ENCODE measurements around the gene DYNC1I1.

Gene DYNC1I1

GRCh38 chr7:95772298-95772770 is at the start of gene DYNC1I1:
Gene DYNC1I1 (plus strand): TSS chr7:95772554. CDS start chr7:95804730, 32,176 bp downstream.
- peak in 1 of 2 experiments; percentile 1 for DNase-seq

GRCh38 chr7:95723583-95724180 is 48.7 kb upstream of the DYNC1I1 start:
- DNase-seq = no peak

GRCh38 chr7:95725205-95725604 is 47.1 kb upstream of the DYNC1I1 start:
- no peak for DNase-seq

GRCh38 chr7:95730493-95731280 is 41.7 kb upstream of the DYNC1I1 start:
- DNase-seq = no peak

DNA sequence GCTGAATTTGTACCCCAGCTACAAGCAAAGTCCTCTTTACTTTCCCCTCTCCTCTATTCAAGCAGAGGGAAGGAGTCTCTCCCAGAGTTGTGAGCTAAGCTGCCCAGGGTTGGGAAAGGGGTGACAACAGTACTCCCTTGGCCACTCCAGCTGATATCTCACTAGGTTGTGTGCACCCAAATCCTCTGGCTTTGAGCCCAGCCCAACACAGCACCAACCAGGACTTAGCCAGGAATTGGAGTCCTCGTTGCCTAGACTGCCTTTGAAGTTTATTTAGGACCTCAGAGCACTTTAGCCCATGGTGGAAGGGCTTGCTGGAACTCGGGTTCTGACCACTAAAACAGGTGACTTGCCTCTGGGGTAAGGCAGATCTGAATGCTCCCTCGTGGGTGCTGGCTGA is 35.7 kb upstream of the DYNC1I1 start:
- DNase-seq = no peak

DNA sequence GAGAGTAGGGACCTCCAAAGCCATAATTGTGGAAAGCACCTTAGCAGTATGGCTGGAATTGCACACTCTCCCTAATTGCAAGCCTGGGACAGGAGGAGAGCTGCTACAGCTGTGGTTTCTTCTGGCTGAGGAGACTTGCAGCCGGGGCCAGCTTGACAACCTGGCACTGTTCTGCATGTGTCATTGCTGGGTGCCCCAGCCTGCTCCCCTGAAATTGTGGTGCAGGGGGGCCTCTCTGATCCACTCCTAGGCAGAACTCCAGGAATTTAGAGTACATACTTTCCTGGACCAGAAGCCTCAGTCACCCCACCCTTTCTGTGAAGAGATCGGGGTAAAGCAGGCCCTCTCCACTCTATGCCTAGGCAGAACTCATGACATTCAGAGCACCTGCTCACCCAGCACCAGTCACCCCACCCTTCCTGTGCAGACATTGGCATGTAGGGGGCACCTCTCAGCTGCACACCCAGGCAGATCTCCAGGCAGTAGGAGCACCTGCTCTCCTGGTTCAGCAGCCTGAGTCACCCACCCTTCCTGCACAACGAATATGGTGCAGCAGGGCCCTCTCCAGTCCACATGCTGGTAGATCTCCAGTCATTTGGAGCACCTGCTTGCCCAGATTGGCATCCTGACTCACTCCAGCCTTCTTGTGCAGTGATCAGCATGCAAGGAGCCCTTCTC is 34.4 kb upstream of the DYNC1I1 start:
- DNase-seq = no peak

GRCh38 chr7:95749044-95749443 is 23.3 kb upstream of the DYNC1I1 start:
- no peak for DNase-seq

- no peak for DNase-seq
Measured at GRCh38 chr7:95749515-95749914, 22.8 kb upstream of the DYNC1I1 start.

GRCh38 chr7:95753440-95753839 is 18.9 kb upstream of the DYNC1I1 start:
- no peak for DNase-seq

DNA sequence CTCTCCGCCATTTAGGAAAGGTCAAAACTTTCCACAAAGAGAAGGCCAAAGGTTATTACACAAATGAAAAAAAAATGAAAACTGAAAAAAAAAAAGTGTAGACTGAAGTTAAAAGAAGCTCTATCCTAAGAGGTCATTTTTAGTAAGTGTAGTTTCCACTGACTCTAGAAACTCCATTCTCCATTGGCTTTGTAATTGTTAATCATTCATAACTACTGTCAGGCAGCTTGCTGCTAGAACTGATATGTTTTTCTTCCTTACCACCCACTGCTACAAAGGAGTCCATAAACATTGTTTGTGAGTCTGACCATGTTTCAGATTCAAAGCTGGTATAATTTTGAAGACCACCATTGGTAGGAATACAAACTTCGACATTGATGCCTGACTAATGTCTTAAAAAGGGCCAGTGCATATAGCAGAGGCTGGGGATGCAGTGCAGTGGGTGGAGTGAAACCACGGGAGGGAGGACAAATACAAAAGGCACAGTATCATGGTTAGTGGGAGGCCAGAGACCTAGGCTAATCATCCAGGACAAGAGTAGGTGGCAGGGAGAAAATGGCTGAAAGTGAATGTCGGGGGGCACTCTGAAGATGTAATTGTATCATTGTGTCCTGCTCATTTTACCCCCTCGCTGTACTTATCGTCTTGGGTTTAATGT is 16.9 kb upstream of the DYNC1I1 start:
- no peak for DNase-seq

- no peak for DNase-seq
Measured at GRCh38 chr7:95758187-95758586, 14.2 kb upstream of the DYNC1I1 start.

DNA sequence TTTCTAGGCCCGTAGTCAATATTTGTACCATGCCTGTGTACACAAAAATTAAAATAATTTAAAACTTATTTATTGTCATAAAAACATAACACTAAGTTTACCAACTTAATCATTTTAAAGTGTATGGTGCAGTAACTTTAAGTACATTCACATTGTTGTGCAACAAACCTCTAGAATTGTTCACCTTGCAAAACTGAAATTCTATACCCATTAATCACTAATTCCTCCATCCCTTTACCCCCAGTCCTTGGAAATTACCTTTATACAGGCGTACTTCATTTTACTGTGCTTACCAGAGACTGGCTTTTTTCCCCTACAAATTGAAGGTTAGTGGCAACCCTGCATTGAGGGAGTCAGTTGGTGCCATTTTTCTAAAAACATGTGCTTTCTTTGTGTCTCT is 6.3 kb upstream of the DYNC1I1 start:
- no peak for DNase-seq

DNA sequence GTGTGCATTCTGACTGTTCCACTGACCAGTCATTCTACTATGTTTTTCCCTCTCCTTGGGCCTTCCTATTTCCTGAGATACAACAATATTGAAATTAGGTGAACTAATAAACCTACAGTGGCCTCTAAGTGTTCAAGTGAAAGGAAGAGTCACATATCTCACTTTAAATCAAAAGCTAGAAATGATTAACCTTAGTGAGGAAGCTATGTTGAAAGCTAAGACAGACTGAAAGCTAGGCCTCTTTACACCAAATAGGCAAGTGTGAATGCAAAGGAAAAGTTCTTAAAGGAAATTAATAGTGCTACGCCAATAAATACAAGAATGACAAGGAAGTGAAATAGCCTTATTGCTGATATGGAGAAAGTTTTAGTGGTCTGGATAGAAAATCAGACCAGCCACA is 5.7 kb upstream of the DYNC1I1 start:
- no peak for DNase-seq

DNA sequence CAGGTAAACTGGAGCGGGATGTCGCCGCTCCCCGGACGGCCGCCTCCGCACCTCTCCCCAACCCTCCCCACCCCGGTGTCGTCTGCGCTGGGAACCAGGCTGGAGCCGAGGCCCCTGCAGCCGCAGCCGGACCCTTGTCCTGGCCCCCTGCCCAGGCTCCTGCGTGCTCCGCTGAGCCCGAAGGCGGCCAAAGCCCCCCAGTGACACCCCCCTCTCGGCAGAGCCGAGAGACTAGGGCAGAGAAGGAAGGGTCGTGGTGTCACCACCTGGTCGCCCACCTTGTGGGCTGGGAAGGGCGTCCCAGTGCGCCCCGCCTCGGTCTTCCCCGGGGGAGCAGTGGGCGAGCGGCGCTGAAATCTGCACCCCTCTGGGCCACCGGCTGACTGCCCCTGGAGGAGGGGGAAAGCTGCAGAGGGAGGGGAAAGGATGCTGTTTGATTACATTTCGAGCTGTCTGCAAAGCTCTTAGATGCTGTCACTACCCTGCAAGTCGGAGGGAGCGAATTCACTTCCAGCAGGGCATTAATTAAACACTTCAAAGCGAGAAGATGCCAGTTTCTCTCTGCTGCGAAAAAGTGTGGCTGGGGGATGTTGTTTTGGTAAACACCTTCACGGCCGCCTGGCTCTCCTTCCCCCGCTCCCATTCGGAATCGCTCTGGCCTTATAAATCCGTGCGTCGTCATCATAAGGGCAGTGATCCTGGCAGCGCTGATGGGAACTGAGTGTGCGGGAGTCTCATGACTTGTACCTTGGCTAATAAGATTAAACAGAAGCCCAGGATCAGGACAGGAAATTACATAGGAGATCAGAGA is 622 bp downstream of the DYNC1I1 start:
- no peak for DNase-seq

- DNase-seq = no peak
Measured at GRCh38 chr7:95776561-95777185, 4.3 kb downstream of the DYNC1I1 start.

- no peak for DNase-seq
Measured at GRCh38 chr7:95777269-95777668, 4.9 kb downstream of the DYNC1I1 start.

GRCh38 chr7:95780665-95781064 is 8.3 kb downstream of the DYNC1I1 start:
- DNase-seq = no peak

GRCh38 chr7:95781961-95782586 is 9.7 kb downstream of the DYNC1I1 start:
- DNase-seq = no peak

DNA sequence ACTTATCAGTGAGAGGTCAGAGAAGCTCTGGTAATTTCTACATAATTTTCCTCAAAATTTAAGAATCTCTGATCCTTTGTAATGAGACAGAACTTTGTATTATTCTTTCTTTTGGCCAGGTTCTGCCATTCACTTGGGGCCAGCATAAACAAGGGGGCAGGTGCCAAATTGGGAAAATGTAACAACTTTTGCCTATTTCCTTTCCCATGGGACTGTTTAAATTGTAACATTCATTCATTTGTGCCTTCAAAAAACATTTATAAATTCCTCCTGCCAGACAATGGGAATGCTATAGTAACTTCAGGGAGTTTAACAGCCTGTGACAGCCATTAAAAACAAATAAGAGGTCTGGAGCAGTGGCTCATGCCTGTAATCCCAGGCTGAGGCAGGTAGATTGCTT is 12.4 kb downstream of the DYNC1I1 start:
- no peak for DNase-seq

DNA sequence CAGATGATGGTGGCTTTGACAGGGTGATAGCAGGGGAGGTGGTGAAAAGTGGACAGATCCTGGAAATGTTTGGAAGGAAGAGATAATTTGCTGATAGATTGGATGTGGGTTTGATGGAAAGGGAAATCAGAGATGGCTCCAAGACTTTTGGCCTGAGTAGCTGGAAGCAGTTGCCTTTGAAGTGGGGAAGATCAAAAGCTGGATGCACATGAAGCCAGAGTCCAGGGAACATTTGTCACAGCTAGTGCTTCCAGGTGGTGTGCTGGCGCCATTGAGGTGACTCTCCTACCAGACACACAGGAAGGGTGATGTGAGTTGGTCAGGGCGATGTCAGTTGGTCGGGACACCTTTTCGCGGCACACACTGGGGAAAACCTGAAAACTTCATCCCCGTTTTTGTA is 15.9 kb downstream of the DYNC1I1 start:
- DNase-seq = no peak

DNA sequence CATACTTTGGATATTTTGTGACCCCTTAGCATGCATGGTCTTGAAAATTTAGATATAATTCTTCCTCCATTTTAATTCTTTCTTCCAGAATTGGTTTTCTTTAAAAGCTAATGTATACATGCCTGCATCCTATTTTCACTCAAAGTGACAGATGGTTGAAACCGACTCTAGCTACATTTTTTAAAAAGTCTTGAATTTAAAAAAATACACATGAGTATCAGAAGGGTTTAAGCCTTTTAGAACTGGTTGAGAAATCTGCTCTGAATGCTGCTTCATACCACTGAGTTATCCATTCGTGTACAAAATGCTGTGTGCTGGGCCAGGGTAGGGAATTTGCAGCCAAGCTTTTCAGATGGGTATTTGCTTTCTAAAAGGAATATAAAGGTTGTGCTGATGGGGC is 16.5 kb downstream of the DYNC1I1 start:
- no peak for DNase-seq

DNA sequence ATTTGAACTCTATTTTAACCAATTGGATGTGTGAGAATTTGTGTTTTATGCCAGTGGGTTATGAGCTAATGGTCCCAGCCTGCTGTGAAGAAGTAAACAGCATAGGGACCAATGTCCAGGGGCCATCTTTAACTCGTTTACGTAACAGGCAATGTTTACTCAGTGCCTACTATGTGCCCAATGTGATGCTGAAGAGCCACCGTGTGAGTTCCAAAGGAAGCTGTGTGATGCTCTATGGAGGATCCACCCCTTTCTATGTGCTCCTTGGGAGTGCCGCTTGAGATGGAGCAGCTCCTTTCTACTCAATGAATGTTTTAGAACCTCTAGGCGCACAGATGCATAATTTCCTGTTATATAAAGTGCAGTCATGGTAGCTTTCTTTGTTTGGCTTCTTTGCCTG is 21.3 kb downstream of the DYNC1I1 start:
- no peak for DNase-seq
